ENCODE measurements around the gene DEXI. TPM values are rescaled to one million over a fixed set of nuclear protein-coding genes. Genes with fewer than 3 reads are reported as not detected.

Gene DEXI
- total RNA-seq, result 65.6 and 69.0 TPM in 2 replicates

DNA sequence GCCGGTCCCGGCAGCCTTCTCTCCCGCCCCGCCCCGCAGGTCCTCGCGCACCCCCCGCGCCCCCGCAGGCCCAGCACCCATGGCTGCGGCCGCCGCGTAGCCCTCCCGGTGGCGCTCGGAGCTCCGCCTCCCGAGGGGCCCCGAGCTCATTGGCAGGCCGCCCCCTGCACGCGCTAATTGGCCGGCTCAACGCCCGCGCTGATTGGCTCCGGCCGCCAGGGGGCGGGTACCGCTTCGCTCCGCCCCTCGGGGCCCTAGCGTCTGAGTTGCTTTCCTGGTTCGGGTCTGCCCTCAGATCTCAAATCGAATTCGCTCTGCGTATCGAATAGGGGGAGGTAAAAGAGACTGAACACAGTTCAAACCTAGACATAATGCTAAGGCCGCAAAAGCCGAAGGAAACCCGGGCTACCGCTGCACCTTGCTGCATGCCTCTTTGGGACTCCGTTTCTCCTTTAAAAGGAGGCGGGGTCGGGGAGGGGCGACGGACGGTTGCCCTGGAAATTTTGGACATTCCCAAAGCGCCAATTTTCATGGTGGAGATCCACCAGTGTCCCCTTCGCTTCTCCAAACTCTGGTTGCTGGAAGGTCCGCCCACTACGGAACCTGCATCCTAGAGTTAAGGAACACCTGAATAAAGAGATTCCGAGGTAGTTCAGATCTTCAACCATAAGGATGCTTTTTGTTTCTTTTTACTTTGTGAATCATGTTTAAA lies at the start of gene DEXI:
Gene DEXI (minus strand): TSS at position 117 of the 712 bp plus-strand sequence. CDS start 463 bp downstream, outside the sequence.

GRCh38 chr16:10944249-10945064 lies 2.2 kb upstream of the DEXI start, which contains the start of gene CLEC16A:
Gene CLEC16A (plus strand): TSS chr16:10944564. CDS start chr16:10944718, 154 bp downstream.

Other genes with a start within 250 kb of the DEXI start
- not detected in 2 replicates for gene TEKT5, start 247.5 kb downstream of the DEXI start, total RNA-seq
- gene NUBP1, start 198.6 kb downstream of the DEXI start, total RNA-seq, result 30.9 and 35.5 TPM in 2 replicates
- gene TVP23A, start 123.7 kb downstream of the DEXI start, total RNA-seq, result under 0.01 TPM in 1 of 2 replicates, not detected in the other
- gene CIITA, start 65.3 kb downstream of the DEXI start, total RNA-seq, result under 0.01 and 0.30 TPM in 2 replicates
- 9.8 and 11.4 TPM in 2 replicates for gene CLEC16A, start 2.1 kb upstream of the DEXI start, total RNA-seq